ENCODE data around the gene SEMA3E.
"Not testable (repeated sequence)": the region's sequence is repeated elsewhere in the genome, so short reads cannot be mapped to it uniquely, and the experiment has no call there.

Gene SEMA3E

GRCh38 chr7:83648464-83649241, at the start of gene SEMA3E:
Gene SEMA3E (minus strand): TSS chr7:83649139.
- DNase-seq (ENCODE audit: low spot score), result no peak

- DNase-seq (ENCODE audit: low spot score), result no peak
Observed at GRCh38 chr7:83697804-83698530, 49.0 kb upstream of the SEMA3E start.

GRCh38 chr7:83696101-83696500, 47.2 kb upstream of the SEMA3E start:
- no peak for DNase-seq (ENCODE audit: low spot score)

- no peak for DNase-seq (ENCODE audit: low spot score)
Observed at GRCh38 chr7:83695128-83695960, 46.4 kb upstream of the SEMA3E start.

GRCh38 chr7:83693256-83693655, 44.3 kb upstream of the SEMA3E start:
- DNase-seq (ENCODE audit: low spot score), result no peak

GRCh38 chr7:83691095-83691494, 42.2 kb upstream of the SEMA3E start:
- no peak for DNase-seq (ENCODE audit: low spot score)

- no peak for DNase-seq (ENCODE audit: low spot score)
Observed at GRCh38 chr7:83689855-83690254, 40.9 kb upstream of the SEMA3E start.

GRCh38 chr7:83686416-83686815, 37.5 kb upstream of the SEMA3E start:
- no peak for DNase-seq (ENCODE audit: low spot score)

GRCh38 chr7:83684928-83685327, 36.0 kb upstream of the SEMA3E start:
- DNase-seq (ENCODE audit: low spot score), result no peak

GRCh38 chr7:83681200-83681778, 32.4 kb upstream of the SEMA3E start:
- no peak for DNase-seq (ENCODE audit: low spot score)

- DNase-seq (ENCODE audit: low spot score), result no peak
Observed at GRCh38 chr7:83677180-83677866, 28.4 kb upstream of the SEMA3E start.

GRCh38 chr7:83673291-83673690, 24.4 kb upstream of the SEMA3E start:
- DNase-seq (ENCODE audit: low spot score), result not testable (repeated sequence)

- no peak for DNase-seq (ENCODE audit: low spot score)
Observed at GRCh38 chr7:83672157-83672556, 23.2 kb upstream of the SEMA3E start.

- no peak for DNase-seq (ENCODE audit: low spot score)
Observed at GRCh38 chr7:83663131-83663530, 14.2 kb upstream of the SEMA3E start.

- no peak for DNase-seq (ENCODE audit: low spot score)
Observed at GRCh38 chr7:83658126-83658525, 9.2 kb upstream of the SEMA3E start.

GRCh38 chr7:83655951-83656556, 7.1 kb upstream of the SEMA3E start:
- DNase-seq (ENCODE audit: low spot score), result no peak

GRCh38 chr7:83652481-83652880, 3.5 kb upstream of the SEMA3E start:
- no peak for DNase-seq (ENCODE audit: low spot score)

GRCh38 chr7:83649701-83650100, 762 bp upstream of the SEMA3E start:
- no peak for DNase-seq (ENCODE audit: low spot score)

GRCh38 chr7:83646027-83646426, 2.9 kb downstream of the SEMA3E start:
- no peak for DNase-seq (ENCODE audit: low spot score)

- no peak for DNase-seq (ENCODE audit: low spot score)
Observed at GRCh38 chr7:83643739-83644138, 5.2 kb downstream of the SEMA3E start.

GRCh38 chr7:83643012-83643411, 5.9 kb downstream of the SEMA3E start:
- no peak for DNase-seq (ENCODE audit: low spot score)
